ENCODE measurements around the gene RTCA. TPM values are rescaled to one million over a fixed set of nuclear protein-coding genes. Genes with fewer than 3 reads are reported as not detected.
A peak's percentile ranks its signal among the peaks of the same experiment; 100 is the strongest.
"Not testable (repeated sequence)": the region's sequence is repeated elsewhere in the genome, so short reads cannot be mapped to it uniquely, and the experiment has no call there.

The RTCA gene
- total and polyA plus RNA-seq, 7 experiments from 2014 or later, result 16.4 to 47.7 (median 35.2) TPM

GRCh38 chr1:100252901-100253300 lies 13.1 kb upstream of the RTCA start:
- Histone ChIP-seq H3K27ac (ENCODE audit: low read depth, low read length) (no peak overlapping the region), H3K4me3 (ENCODE audit: low read length) (no peak overlapping the region), H3K27me3 (ENCODE audit: control insufficient read depth in 2 of 2, insufficient read depth in 2 of 2, low read length in 2 of 2) (no peaks in the 10 kb centered on the region), H3K4me1 (ENCODE audit: control insufficient read depth in 2 of 2, insufficient read depth in 2 of 2, low read length in 2 of 2) (peaks cover 7 to 19% of the 10 kb centered on the region in 2 donors), H3K9me3 (ENCODE audit: control insufficient read depth in 2 of 3, low read length in 3 of 3) (no peaks in the 10 kb centered on the region), H3K36me3 (ENCODE audit: control insufficient read depth in 2 of 3, insufficient read depth in 3 of 3, low read length in 3 of 3) (no peaks in the 10 kb centered on the region)
- Mint-ChIP-seq H3K4me1 (peaks cover 0 to 5% (median 0%) of the 10 kb centered on the region in 7 donors), H3K4me3 (no peak overlapping the region), H3K9me3 (peaks cover 0 to 2% (median 0%) of the 10 kb centered on the region in 11 donors), H3K27ac (no peak overlapping the region), H3K36me3 (no peaks in the 10 kb centered on the region), H3K27me3 (peaks cover 0 to 21% (median 0%) of the 10 kb centered on the region in 5 donors)
- CTCF ChIA-PET, result no interaction called here
- intact Hi-C loops (cut with micrococcal nuclease), result no loop called here
- ATAC-seq (no peak), DNase-seq (no peak)
- POLR2A ChIA-PET, result no interaction called here

- CTCF ChIA-PET, result no interaction called here
- H3K27me3 ChIP-seq (ENCODE audit: control insufficient read depth in 2 of 2, insufficient read depth in 2 of 2, low read length in 2 of 2), result no peaks in the 10 kb centered on the region
- H3K4me3 Mint-ChIP-seq, result no peak overlapping the region
- intact Hi-C loops (cut with micrococcal nuclease), result no loop called here
- DNase-seq, result no peak
- peaks cover 7 to 15% of the 10 kb centered on the region in 2 donors for H3K4me1 ChIP-seq (ENCODE audit: control insufficient read depth in 2 of 2, insufficient read depth in 2 of 2, low read length in 2 of 2)
- H3K27me3 Mint-ChIP-seq, result peaks cover 0 to 23% (median 0%) of the 10 kb centered on the region in 5 donors
- H3K9me3 Mint-ChIP-seq, result peaks cover 0 to 3% (median 0%) of the 10 kb centered on the region in 11 donors
- POLR2A ChIA-PET, result no interaction called here
- H3K36me3 Mint-ChIP-seq, result peaks cover 0 to 4% (median 0%) of the 10 kb centered on the region in 5 donors
- no peak for ATAC-seq
- no peaks in the 10 kb centered on the region for H3K9me3 ChIP-seq (ENCODE audit: control insufficient read depth in 2 of 3, low read length in 3 of 3)
- H3K36me3 ChIP-seq (ENCODE audit: control insufficient read depth in 2 of 3, insufficient read depth in 3 of 3, low read length in 3 of 3), result no peaks in the 10 kb centered on the region
- no peak overlapping the region for H3K27ac ChIP-seq (ENCODE audit: low read depth, low read length)
- peaks cover 0 to 5% (median 0%) of the 10 kb centered on the region in 7 donors for H3K4me1 Mint-ChIP-seq
- no peak overlapping the region for H3K4me3 ChIP-seq (ENCODE audit: low read length)
- H3K27ac Mint-ChIP-seq, result no peak overlapping the region
These were observed 12.5 kb upstream of the RTCA start for GRCh38 chr1:100253552-100253951.

- H3K36me3 ChIP-seq (ENCODE audit: control insufficient read depth in 2 of 3, insufficient read depth in 3 of 3, low read length in 3 of 3); H3K27me3 ChIP-seq (ENCODE audit: control insufficient read depth in 2 of 2, insufficient read depth in 2 of 2, low read length in 2 of 2); H3K4me1 Mint-ChIP-seq; H3K4me3 Mint-ChIP-seq; H3K4me1 ChIP-seq (ENCODE audit: control insufficient read depth in 2 of 2, insufficient read depth in 2 of 2, low read length in 2 of 2); DNase-seq; POLR2A ChIA-PET; H3K27ac ChIP-seq (ENCODE audit: low read depth, low read length); H3K9me3 Mint-ChIP-seq; ATAC-seq; H3K36me3 Mint-ChIP-seq; H3K4me3 ChIP-seq (ENCODE audit: low read length); H3K27ac Mint-ChIP-seq; H3K9me3 ChIP-seq (ENCODE audit: control insufficient read depth in 2 of 3, low read length in 3 of 3); intact Hi-C loops (cut with micrococcal nuclease): not testable (repeated sequence)
- CTCF ChIA-PET, result interaction anchor here (1.0 kb wide), 1 partner anchor 221 kb away, joined by 3 read pairs; no protein-coding TSS in a partner anchor
- peaks cover 0 to 27% (median 0%) of the 10 kb centered on the region in 5 donors for H3K27me3 Mint-ChIP-seq
These were observed 9.7 kb upstream of the RTCA start for GRCh38 chr1:100256273-100256672.

GRCh38 chr1:100258427-100258826 lies 7.6 kb upstream of the RTCA start:
- not testable (repeated sequence) for ATAC-seq

GRCh38 chr1:100261686-100262085 lies 4.3 kb upstream of the RTCA start:
- no peak overlapping the region for H3K27ac Mint-ChIP-seq
- H3K27ac ChIP-seq (ENCODE audit: low read depth, low read length), result no peak overlapping the region
- H3K9me3 Mint-ChIP-seq, result peaks cover 0 to 19% (median 4%) of the 10 kb centered on the region in 11 donors
- H3K36me3 ChIP-seq (ENCODE audit: control insufficient read depth in 2 of 3, insufficient read depth in 3 of 3, low read length in 3 of 3), result peaks cover 0 to 5% (median 0%) of the 10 kb centered on the region in 3 experiments
- CTCF ChIA-PET, result no interaction called here
- DNase-seq (no peak), ATAC-seq (no peak)
- H3K27me3 ChIP-seq (ENCODE audit: control insufficient read depth in 2 of 2, insufficient read depth in 2 of 2, low read length in 2 of 2), result no peaks in the 10 kb centered on the region
- H3K4me3 Mint-ChIP-seq, result no peak overlapping the region
- peaks cover 0 to 13% (median 0%) of the 10 kb centered on the region in 5 donors for H3K27me3 Mint-ChIP-seq
- H3K9me3 ChIP-seq (ENCODE audit: control insufficient read depth in 2 of 3, low read length in 3 of 3), result no peaks in the 10 kb centered on the region
- POLR2A ChIA-PET, result no interaction called here
- peaks cover 12 to 33% (median 23%) of the 10 kb centered on the region in 5 donors for H3K36me3 Mint-ChIP-seq
- intact Hi-C loops (cut with micrococcal nuclease), result no loop called here
- H3K4me3 ChIP-seq (ENCODE audit: low read length), result no peak overlapping the region
- H3K4me1 Mint-ChIP-seq, result peaks cover 4 to 19% (median 16%) of the 10 kb centered on the region in 7 donors
- H3K4me1 ChIP-seq (ENCODE audit: control insufficient read depth in 2 of 2, insufficient read depth in 2 of 2, low read length in 2 of 2), result peaks cover 6% of the 10 kb centered on the region in 2 donors

More at GRCh38 chr1:100258427-100258826, 7.6 kb upstream of the RTCA start:
- H3K4me1 Mint-ChIP-seq; H3K9me3 ChIP-seq (ENCODE audit: control insufficient read depth in 2 of 3, low read length in 3 of 3); intact Hi-C loops (cut with micrococcal nuclease); H3K27ac Mint-ChIP-seq; H3K4me3 ChIP-seq (ENCODE audit: low read length); CTCF ChIA-PET; H3K4me1 ChIP-seq (ENCODE audit: control insufficient read depth in 2 of 2, insufficient read depth in 2 of 2, low read length in 2 of 2); H3K4me3 Mint-ChIP-seq; H3K27me3 ChIP-seq (ENCODE audit: control insufficient read depth in 2 of 2, insufficient read depth in 2 of 2, low read length in 2 of 2); H3K27ac ChIP-seq (ENCODE audit: low read depth, low read length); POLR2A ChIA-PET; H3K36me3 ChIP-seq (ENCODE audit: control insufficient read depth in 2 of 3, insufficient read depth in 3 of 3, low read length in 3 of 3); DNase-seq: not testable (repeated sequence)
- peaks cover 0 to 25% (median 0%) of the 10 kb centered on the region in 5 donors for H3K27me3 Mint-ChIP-seq
- H3K9me3 Mint-ChIP-seq, result peaks cover 0 to 18% (median 4%) of the 10 kb centered on the region in 11 donors
- H3K36me3 Mint-ChIP-seq, result peaks cover 3 to 14% (median 8%) of the 10 kb centered on the region in 5 donors

- intact Hi-C loops (cut with micrococcal nuclease), result not testable (repeated sequence)
- peaks cover 14 to 43% (median 36%) of the 10 kb centered on the region in 7 donors for H3K4me1 Mint-ChIP-seq
These were observed 1.9 kb upstream of the RTCA start for GRCh38 chr1:100264081-100264480.

More at GRCh38 chr1:100264081-100264480, 1.9 kb upstream of the RTCA start:
- ATAC-seq; H3K27me3 ChIP-seq (ENCODE audit: control insufficient read depth in 2 of 2, insufficient read depth in 2 of 2, low read length in 2 of 2); H3K4me3 ChIP-seq (ENCODE audit: low read length); DNase-seq; H3K27ac Mint-ChIP-seq; CTCF ChIA-PET; H3K9me3 ChIP-seq (ENCODE audit: control insufficient read depth in 2 of 3, low read length in 3 of 3); H3K27ac ChIP-seq (ENCODE audit: low read depth, low read length); H3K27me3 Mint-ChIP-seq: not testable (repeated sequence)
- POLR2A ChIA-PET, result interaction anchor here (0.7 kb wide), 1 partner anchor 14 kb away, joined by 4 read pairs; the partner anchor contains the start of gene DBT
- Histone ChIP-seq H3K36me3 (ENCODE audit: control insufficient read depth in 2 of 3, insufficient read depth in 3 of 3, low read length in 3 of 3) (peaks cover 0 to 17% (median 5%) of the 10 kb centered on the region in 3 experiments), H3K4me1 (ENCODE audit: control insufficient read depth in 2 of 2, insufficient read depth in 2 of 2, low read length in 2 of 2) (peaks cover 25 to 26% of the 10 kb centered on the region in 2 donors)
- Mint-ChIP-seq H3K36me3 (peaks cover 12 to 36% (median 29%) of the 10 kb centered on the region in 5 donors), H3K9me3 (peaks cover 0 to 14% (median 4%) of the 10 kb centered on the region in 11 donors), H3K4me3 (peak overlapping the region in 2 of 10 donors; percentile 29 to 30)
